GM18507 (cell line): Measurements from ENCODE around the gene NUPR1.
A peak's percentile ranks its signal among the peaks of the same experiment; 100 is the strongest.
"Not testable (repeated sequence)": the region's sequence is repeated elsewhere in the genome, so short reads cannot be mapped to it uniquely, and the experiment has no call there.

ENCODE experiments used
- DNase-seq: peaks from one replicate; pipeline ENCODE4 v3.0.0; 2011; ENCODE audit warnings: low read depth; ENCODE audit not compliant: insufficient read length; ENCODE audit errors: extremely low spot score
- FAIRE-seq: peaks from 2 replicates; lab custom pipeline; 2011; peaks lifted over from hg19 to GRCh38; lab: Jason Lieb, UNC

Gene NUPR1

GRCh38 chr16:28556914-28557320, 18.1 kb upstream of the NUPR1 start:
- DNase-seq: no peak
- no peak for FAIRE-seq

GRCh38 chr16:28555561-28555960, 16.8 kb upstream of the NUPR1 start:
- DNase-seq (no peak), FAIRE-seq (peak; percentile 38)

GRCh38 chr16:28554634-28555423, 16.1 kb upstream of the NUPR1 start:
- FAIRE-seq (no peak), DNase-seq (no peak)

GRCh38 chr16:28553776-28554633, 15.2 kb upstream of the NUPR1 start, which contains the start of gene SGF29:
TSS of gene SGF29 (plus strand) at chr16:28553920. CDS start at chr16:28581070, 27,150 bp downstream.
- DNase-seq (peak; percentile 86), FAIRE-seq (peak; percentile 88)

- DNase-seq (no peak), FAIRE-seq (no peak)
These were observed 10.6 kb upstream of the NUPR1 start for GRCh38 chr16:28549301-28549899.

- no peak for FAIRE-seq
- no peak for DNase-seq
These were observed 9.6 kb upstream of the NUPR1 start for GRCh38 chr16:28548306-28548802.

GRCh38 chr16:28546626-28547025, 7.9 kb upstream of the NUPR1 start:
- FAIRE-seq (no peak), DNase-seq (no peak)

GRCh38 chr16:28545964-28546363, 7.2 kb upstream of the NUPR1 start:
- FAIRE-seq, DNase-seq: not testable (repeated sequence)

- DNase-seq (no peak), FAIRE-seq (no peak)
These were observed 6.2 kb upstream of the NUPR1 start for GRCh38 chr16:28544998-28545397.

- DNase-seq (no peak), FAIRE-seq (no peak)
These were observed 4.3 kb upstream of the NUPR1 start for GRCh38 chr16:28543072-28543471.

GRCh38 chr16:28542646-28543045, 3.9 kb upstream of the NUPR1 start:
- FAIRE-seq: no peak

GRCh38 chr16:28540346-28540745, 1.6 kb upstream of the NUPR1 start:
- FAIRE-seq (no peak), DNase-seq (no peak)

More at GRCh38 chr16:28542646-28543045, 3.9 kb upstream of the NUPR1 start:
- no peak for DNase-seq

GRCh38 chr16:28537964-28538732, 626 bp downstream of the NUPR1 start:
- FAIRE-seq (no peak), DNase-seq (no peak)

GRCh38 chr16:28537076-28537475, 1.7 kb downstream of the NUPR1 start:
- no peak for DNase-seq
- FAIRE-seq: no peak

GRCh38 chr16:28534542-28535373, 4.0 kb downstream of the NUPR1 start:
- FAIRE-seq: no peak
- DNase-seq: no peak

GRCh38 chr16:28532940-28533647, 5.7 kb downstream of the NUPR1 start:
- no peak for FAIRE-seq
- DNase-seq: no peak

GRCh38 chr16:28531777-28532744, 6.7 kb downstream of the NUPR1 start:
- FAIRE-seq (no peak), DNase-seq (no peak)
